Measurements from ENCODE around the gene EYS.

EYS gene

DNA sequence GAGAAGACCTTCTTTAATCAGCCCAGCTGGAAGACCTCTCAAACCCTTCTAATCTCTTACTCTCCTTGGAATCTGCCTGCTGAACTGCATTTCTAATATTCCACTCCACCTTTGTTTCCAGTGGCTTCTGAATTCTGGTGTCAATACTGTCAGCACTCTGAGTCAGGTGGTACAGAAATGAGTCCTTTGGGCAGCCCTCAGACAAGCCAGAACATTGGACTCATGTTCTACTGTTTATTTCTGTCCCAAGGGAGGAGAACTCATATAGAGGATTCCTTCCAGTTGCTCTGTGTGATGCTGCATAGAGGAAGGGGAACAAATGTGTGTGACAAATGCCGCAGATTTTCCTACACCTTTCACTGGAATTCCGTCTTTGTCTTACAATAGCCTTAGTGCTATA lies 1956.6 kb downstream of the EYS start:
- Mint-ChIP-seq H3K27ac (no peak overlapping the region), H3K9me3 (peaks cover 14% of the 10 kb centered on the region), H3K4me3 (no peak overlapping the region), H3K27me3 (ENCODE audit: low read depth, poor library complexity) (no peaks in the 10 kb centered on the region), H3K4me1 (no peaks in the 10 kb centered on the region), H3K36me3 (ENCODE audit: low read depth) (no peaks in the 10 kb centered on the region)
- TF ChIP-seq, protein P1, sequence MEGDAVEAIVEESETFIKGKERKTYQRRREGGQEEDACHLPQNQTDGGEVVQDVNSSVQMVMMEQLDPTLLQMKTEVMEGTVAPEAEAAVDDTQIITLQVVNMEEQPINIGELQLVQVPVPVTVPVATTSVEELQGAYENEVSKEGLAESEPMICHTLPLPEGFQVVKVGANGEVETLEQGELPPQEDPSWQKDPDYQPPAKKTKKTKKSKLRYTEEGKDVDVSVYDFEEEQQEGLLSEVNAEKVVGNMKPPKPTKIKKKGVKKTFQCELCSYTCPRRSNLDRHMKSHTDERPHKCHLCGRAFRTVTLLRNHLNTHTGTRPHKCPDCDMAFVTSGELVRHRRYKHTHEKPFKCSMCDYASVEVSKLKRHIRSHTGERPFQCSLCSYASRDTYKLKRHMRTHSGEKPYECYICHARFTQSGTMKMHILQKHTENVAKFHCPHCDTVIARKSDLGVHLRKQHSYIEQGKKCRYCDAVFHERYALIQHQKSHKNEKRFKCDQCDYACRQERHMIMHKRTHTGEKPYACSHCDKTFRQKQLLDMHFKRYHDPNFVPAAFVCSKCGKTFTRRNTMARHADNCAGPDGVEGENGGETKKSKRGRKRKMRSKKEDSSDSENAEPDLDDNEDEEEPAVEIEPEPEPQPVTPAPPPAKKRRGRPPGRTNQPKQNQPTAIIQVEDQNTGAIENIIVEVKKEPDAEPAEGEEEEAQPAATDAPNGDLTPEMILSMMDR (IDR thresholded peaks at IDR 0.05): no peak
- DNase-seq: no peak

DNA sequence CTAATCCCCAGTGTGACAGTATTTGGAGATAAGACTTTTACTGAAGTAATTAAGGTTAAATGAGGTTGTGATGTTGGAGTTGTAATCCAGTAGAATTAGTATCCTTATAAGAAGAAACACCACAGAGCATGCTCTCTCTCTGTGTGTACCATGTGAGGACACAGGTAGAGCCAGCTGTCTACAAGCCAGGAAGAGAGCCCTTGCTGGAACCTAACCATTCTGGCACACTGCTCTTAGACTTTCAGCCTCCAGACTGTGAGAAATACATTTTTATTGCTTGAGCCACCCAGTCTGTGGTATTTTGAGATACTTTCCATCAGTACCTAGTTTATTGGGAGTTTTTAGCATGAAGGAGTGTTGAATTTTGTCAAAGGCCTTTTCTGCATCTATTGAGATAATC lies 1961.2 kb downstream of the EYS start:
- H3K27ac Mint-ChIP-seq: no peak overlapping the region
- H3K36me3 Mint-ChIP-seq (ENCODE audit: low read depth): no peaks in the 10 kb centered on the region
- H3K4me1 Mint-ChIP-seq: peaks cover 5% of the 10 kb centered on the region
- TF ChIP-seq, protein P1 (IDR thresholded peaks at IDR 0.05): no peak
- no peaks in the 10 kb centered on the region for H3K27me3 Mint-ChIP-seq (ENCODE audit: low read depth, poor library complexity)
- peaks cover 8% of the 10 kb centered on the region for H3K9me3 Mint-ChIP-seq
- no peak for DNase-seq
- H3K4me3 Mint-ChIP-seq: no peak overlapping the region

DNA sequence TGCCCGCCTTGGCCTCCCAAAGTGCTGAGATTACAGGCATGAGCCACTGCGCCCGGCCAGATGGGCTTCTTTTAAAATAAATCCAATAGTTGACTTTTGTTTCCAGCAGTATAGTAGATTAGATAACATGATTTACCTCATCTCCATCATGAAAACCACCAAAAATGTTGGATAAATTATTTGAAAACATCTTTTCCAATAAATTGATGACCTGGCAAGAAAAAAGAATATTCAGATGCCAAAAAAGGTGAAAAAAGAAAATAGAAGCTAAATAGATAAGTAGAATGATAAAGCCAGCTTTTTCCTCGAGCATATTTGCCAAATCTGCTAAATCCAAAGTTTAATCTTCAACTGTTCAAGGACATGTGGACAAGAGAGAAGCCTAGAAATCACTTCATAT lies 1962.2 kb downstream of the EYS start:
- Mint-ChIP-seq H3K9me3 (peaks cover 12% of the 10 kb centered on the region), H3K27ac (no peak overlapping the region), H3K36me3 (ENCODE audit: low read depth) (peaks cover 4% of the 10 kb centered on the region), H3K4me1 (peaks cover 5% of the 10 kb centered on the region), H3K4me3 (no peak overlapping the region), H3K27me3 (ENCODE audit: low read depth, poor library complexity) (no peaks in the 10 kb centered on the region)
- TF ChIP-seq, protein P1 (IDR thresholded peaks at IDR 0.05): no peak
- DNase-seq: no peak

DNA sequence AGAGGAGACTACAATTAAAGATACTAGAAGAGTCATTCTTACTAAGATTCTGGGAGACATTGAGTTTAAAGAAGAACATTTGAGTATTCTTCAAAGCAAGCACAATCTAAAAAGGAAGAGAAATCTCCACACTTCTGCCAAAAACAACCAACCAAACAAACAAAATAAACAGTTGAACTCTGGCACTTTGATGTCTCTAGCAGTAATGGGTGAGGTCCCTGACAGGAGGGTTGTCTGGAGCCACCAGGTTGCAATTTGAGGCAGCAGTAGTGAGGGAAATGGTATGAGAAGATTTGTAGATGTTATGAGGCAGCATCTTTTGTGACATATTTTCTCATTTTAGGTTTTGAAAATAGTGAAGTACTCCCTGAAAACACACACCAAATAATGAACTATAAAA lies 1963.3 kb downstream of the EYS start:
- no peak overlapping the region for H3K4me3 Mint-ChIP-seq
- no peak for DNase-seq
- H3K9me3 Mint-ChIP-seq: peaks cover 20% of the 10 kb centered on the region
- no peaks in the 10 kb centered on the region for H3K27me3 Mint-ChIP-seq (ENCODE audit: low read depth, poor library complexity)
- H3K36me3 Mint-ChIP-seq (ENCODE audit: low read depth): peaks cover 8% of the 10 kb centered on the region
- TF ChIP-seq, protein P1 (IDR thresholded peaks at IDR 0.05): no peak
- peaks cover 5% of the 10 kb centered on the region for H3K4me1 Mint-ChIP-seq
- H3K27ac Mint-ChIP-seq: no peak overlapping the region

DNA sequence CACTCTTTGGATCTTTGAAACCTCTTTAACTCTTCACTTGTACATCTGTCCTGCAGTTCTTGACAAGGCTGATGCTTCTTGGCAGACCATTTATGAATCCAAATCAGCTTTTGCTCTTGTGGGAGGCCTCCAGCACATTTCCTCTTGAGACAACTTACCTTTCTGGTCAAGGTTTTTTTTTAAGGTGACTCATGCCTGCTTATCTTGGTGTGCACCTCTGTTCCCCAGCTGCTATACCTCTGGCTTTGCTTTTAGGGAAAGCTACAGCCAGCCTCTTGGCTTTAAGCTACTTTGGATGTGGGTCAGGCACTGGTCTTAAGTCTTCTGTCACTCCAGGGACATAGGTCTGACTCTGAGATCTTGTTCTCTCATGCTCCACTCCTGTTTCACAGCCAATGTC lies 1965.0 kb downstream of the EYS start:
- TF ChIP-seq, protein P1 (IDR thresholded peaks at IDR 0.05): no peak
- H3K4me1 Mint-ChIP-seq: peaks cover 5% of the 10 kb centered on the region
- no peak overlapping the region for H3K4me3 Mint-ChIP-seq
- H3K36me3 Mint-ChIP-seq (ENCODE audit: low read depth): peaks cover 9% of the 10 kb centered on the region
- peaks cover 19% of the 10 kb centered on the region for H3K9me3 Mint-ChIP-seq
- no peak for DNase-seq
- H3K27ac Mint-ChIP-seq: no peak overlapping the region
- no peaks in the 10 kb centered on the region for H3K27me3 Mint-ChIP-seq (ENCODE audit: low read depth, poor library complexity)

DNA sequence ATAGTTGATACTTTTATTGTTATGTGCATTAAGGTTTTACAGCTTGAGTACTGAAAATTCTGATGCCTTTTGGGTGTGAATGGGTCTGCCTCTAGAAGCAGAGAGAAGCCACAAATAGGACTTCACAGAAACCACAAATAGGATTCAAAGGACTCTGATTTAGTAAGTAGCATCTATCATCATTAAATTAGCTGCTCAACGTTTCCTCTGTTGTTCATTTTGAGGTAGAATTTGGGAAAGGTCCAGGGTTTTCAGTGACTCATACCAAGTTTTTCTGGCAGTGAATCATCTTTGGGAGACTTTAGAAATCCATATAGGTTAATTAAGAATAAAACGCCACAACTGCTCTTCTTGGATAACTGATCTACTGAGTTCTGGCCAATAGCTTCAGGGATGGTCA lies 1966.3 kb downstream of the EYS start:
- H3K9me3 Mint-ChIP-seq: peaks cover 20% of the 10 kb centered on the region
- no peaks in the 10 kb centered on the region for H3K27me3 Mint-ChIP-seq (ENCODE audit: low read depth, poor library complexity)
- no peak overlapping the region for H3K4me3 Mint-ChIP-seq
- TF ChIP-seq, protein P1 (IDR thresholded peaks at IDR 0.05): no peak
- DNase-seq: no peak
- H3K27ac Mint-ChIP-seq: no peak overlapping the region
- peaks cover 9% of the 10 kb centered on the region for H3K36me3 Mint-ChIP-seq (ENCODE audit: low read depth)
- peaks cover 5% of the 10 kb centered on the region for H3K4me1 Mint-ChIP-seq
